ENCODE measurements around the gene ECHDC1. TPM values are rescaled to one million over a fixed set of nuclear protein-coding genes. Genes with fewer than 3 reads are reported as not detected.

ECHDC1 gene
- total RNA-seq, 1 donor from 2014 or later: 109 TPM

DNA sequence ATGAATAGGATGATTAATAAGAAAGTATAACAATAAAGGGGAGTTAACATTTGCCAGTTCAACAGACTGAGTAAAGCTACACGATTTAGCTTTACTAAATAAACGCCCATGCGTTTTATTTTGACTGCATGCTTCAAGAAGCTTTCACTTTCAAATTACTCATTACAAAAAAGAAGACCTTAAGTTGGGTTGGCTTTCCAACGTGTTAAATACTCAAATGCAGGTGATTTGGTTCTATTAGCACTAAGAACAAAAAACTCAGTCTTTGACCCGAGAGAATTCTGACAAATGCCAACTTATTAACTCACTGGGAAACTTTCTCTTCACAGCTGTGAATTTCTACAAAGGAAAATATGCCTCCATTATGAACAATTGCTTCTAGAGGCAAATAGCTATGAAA, 51.9 kb downstream of the ECHDC1 start:
- TF ChIP-seq, protein P1, sequence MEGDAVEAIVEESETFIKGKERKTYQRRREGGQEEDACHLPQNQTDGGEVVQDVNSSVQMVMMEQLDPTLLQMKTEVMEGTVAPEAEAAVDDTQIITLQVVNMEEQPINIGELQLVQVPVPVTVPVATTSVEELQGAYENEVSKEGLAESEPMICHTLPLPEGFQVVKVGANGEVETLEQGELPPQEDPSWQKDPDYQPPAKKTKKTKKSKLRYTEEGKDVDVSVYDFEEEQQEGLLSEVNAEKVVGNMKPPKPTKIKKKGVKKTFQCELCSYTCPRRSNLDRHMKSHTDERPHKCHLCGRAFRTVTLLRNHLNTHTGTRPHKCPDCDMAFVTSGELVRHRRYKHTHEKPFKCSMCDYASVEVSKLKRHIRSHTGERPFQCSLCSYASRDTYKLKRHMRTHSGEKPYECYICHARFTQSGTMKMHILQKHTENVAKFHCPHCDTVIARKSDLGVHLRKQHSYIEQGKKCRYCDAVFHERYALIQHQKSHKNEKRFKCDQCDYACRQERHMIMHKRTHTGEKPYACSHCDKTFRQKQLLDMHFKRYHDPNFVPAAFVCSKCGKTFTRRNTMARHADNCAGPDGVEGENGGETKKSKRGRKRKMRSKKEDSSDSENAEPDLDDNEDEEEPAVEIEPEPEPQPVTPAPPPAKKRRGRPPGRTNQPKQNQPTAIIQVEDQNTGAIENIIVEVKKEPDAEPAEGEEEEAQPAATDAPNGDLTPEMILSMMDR (IDR thresholded peaks at IDR 0.05): no peak
- Histone ChIP-seq H3K27ac (no peak overlapping the region), H3K9me3 (no peaks in the 10 kb centered on the region), H3K36me3 (peaks cover 57% of the 10 kb centered on the region), H3K27me3 (ENCODE audit: low read depth) (no peaks in the 10 kb centered on the region), H3K4me1 (peaks cover 40% of the 10 kb centered on the region), H3K4me3 (peak overlapping the region; percentile 8)
- intact Hi-C loops (cut with DNase I): no loop called here
- ATAC-seq: peak in 1 of 2 donors; percentile 39
- DNase-seq: no peak

DNA sequence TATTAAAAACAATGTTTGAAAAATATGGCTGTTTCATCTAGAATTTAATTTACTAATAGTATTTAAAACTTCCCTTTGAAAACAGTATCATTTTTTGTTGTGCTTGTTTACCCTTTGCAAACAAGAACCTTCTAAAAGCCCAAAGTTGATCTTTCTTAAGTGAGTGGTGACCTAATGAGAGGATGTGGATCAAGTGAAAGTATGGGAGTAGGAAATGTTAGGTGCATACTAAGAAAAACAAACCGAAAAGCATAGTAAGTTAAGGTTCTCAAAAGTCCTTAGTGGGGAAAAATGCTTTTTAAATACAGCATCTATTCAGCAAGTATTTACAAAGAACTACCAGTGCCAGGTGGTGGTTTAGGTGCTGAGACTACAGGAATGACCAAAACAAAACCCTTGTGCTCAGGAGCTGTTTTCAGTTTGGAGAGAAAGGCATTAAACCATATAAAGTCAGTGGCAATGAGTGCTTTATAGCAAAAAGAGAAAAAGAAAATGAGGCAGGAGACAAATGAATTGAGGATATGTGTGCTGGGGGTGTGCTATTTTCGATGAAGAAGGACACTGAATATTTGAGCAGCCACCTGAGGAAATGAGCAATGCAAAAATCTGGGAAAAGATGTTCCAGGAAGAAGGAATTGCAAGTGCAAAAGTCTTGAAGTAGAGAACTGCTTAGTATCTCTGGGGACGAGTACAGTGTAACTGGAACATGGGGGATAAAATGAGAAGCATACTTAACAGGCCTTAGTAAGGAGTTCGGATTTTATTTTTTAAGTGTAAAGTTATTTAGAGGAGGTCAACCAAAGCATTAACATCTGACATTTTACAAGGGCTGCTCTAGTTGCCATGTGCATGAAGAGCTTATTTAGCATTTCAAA, 52.8 kb downstream of the ECHDC1 start:
- DNase-seq: no peak
- H3K36me3 ChIP-seq: peaks cover 62% of the 10 kb centered on the region
- intact Hi-C loops (cut with DNase I): no loop called here
- TF ChIP-seq, protein P1 (IDR thresholded peaks at IDR 0.05): no peak
- peak; percentile 40 to 54 for ATAC-seq
- no peaks in the 10 kb centered on the region for H3K9me3 ChIP-seq
- peaks cover 40% of the 10 kb centered on the region for H3K4me1 ChIP-seq
- H3K27ac ChIP-seq: peak overlapping the region; percentile 13
- no peak overlapping the region for H3K4me3 ChIP-seq
- H3K27me3 ChIP-seq (ENCODE audit: low read depth): no peaks in the 10 kb centered on the region

DNA sequence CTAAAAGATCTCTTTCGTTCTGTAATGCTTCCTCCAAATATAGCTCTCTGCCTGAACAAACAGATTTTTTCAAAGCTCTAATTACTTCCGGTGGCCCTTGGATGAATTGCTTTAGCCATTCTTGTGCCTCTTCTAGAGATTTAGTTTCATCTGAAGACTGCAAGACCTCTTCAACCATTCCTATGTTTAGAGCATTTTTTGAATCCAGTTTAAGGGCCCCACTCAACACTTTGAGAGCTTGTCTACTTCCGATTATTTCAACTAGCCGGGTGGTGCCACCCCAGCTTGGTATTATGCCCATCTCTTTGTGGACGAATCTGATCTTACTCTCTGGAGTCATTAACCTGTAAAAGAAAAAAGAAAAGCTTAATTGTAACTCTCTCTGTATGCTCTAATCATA, 53.5 kb downstream of the ECHDC1 start:
- ATAC-seq (peak; percentile 75 to 81), DNase-seq (no peak)

DNA sequence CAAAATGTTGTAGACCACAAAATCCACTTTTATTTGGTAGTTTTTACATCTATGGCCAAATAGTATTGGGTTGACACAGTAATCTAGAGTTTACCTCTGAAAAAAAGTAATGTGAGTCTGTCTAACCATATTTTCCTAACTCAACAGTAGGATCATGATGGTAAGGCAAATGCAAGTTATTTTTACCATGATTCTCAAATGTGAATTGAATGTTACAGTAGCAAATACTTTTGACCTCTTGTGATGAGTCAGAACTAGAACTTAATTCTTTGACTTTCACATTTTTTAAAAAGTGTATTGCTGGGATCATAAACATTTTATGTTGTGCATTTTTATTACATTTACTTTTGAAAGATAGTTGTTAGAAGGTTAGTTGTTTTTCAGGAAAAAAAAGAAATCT, 54.7 kb downstream of the ECHDC1 start:
- TF ChIP-seq, protein P1 (IDR thresholded peaks at IDR 0.05): no peak
- Histone ChIP-seq H3K4me1 (peaks cover 40% of the 10 kb centered on the region), H3K4me3 (no peak overlapping the region), H3K9me3 (no peaks in the 10 kb centered on the region), H3K36me3 (peaks cover 63% of the 10 kb centered on the region), H3K27ac (no peak overlapping the region), H3K27me3 (ENCODE audit: low read depth) (no peaks in the 10 kb centered on the region)
- DNase-seq (no peak), ATAC-seq (no peak)
- intact Hi-C loops (cut with DNase I): no loop called here

More for the DNA sequence above, 53.5 kb downstream of the ECHDC1 start:
- peaks cover 40% of the 10 kb centered on the region for H3K4me1 ChIP-seq
- intact Hi-C loops (cut with DNase I): no loop called here
- H3K9me3 ChIP-seq: no peaks in the 10 kb centered on the region
- TF ChIP-seq, protein P1 (IDR thresholded peaks at IDR 0.05): no peak
- no peak overlapping the region for H3K4me3 ChIP-seq
- peak overlapping the region; percentile 13 for H3K27ac ChIP-seq
- H3K36me3 ChIP-seq: peaks cover 59% of the 10 kb centered on the region
- no peaks in the 10 kb centered on the region for H3K27me3 ChIP-seq (ENCODE audit: low read depth)

DNA sequence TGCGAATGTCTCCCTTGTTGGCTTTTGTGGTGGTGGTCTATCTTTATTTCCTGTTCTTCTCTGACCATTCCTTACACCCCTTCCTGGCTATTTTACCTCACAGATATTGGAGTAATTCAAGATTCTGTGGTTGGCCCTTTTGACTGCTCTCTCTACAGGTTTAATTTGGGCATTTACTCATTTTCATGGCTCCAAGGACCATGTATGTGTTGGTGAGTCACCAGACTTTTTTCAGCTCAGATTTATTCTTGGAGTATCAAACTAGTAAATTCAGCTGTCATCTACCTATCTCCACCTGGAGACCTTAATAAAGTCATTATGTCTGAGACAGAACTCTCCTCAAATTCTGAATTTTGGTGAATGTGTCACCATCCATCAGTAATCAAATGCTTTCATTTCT, 61.2 kb downstream of the ECHDC1 start:
- Histone ChIP-seq H3K4me1 (peaks cover 13% of the 10 kb centered on the region), H3K36me3 (peaks cover 66% of the 10 kb centered on the region), H3K27me3 (ENCODE audit: low read depth) (no peaks in the 10 kb centered on the region), H3K4me3 (no peak overlapping the region), H3K9me3 (no peaks in the 10 kb centered on the region), H3K27ac (no peak overlapping the region)
- TF ChIP-seq, protein P1 (IDR thresholded peaks at IDR 0.05): no peak
- ATAC-seq: no peak
- no peak for DNase-seq
- intact Hi-C loops (cut with DNase I): no loop called here

Data from lower lobe of right lung (tissue), 2 donors.